ENCODE data around the gene SH2D7.
"Not testable (repeated sequence)": the region's sequence is repeated elsewhere in the genome, so short reads cannot be mapped to it uniquely, and the experiment has no call there.

DNA sequence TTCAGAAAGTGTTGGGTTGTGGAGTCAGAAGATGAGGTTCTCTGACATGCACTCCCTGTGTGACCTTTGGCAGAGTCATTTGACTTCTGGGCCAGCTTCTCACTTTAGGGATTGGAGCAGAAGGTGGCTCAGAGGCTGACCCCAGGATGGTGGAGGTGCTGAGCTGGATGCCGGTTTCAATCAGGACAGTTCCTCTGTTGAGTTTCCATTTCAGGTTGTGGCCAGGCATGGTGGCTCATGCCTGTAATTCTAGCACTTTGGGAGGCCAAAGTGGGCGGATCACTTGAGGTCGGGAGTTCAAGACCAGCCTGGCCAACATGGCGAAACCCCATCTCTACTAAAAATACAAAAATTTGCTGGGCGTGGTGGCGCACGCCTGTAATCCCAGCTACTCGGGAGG lies 58.7 kb downstream of the SH2D7 start:
- not testable (repeated sequence) for TF ChIP-seq EZH2 (IDR thresholded peaks at IDR 0.05; ENCODE audit: insufficient read depth, poor library complexity, severe bottlenecking); EZH2phosphoT487 (IDR thresholded peaks at IDR 0.05; ENCODE audit: insufficient read depth, low read depth)

Measured in GM23248 (cell line).